Ishikawa (cell line): ENCODE results near the gene MED4.

ENCODE experiments used
- CEBPB ChIP-seq: IDR thresholded peaks from 2 replicates; pipeline ENCODE4 v1.6.1; 2012
- CREB1 ChIP-seq: IDR thresholded peaks from 2 replicates; pipeline ENCODE4 v1.6.1; 2012; ENCODE audit warnings: low read depth
- EGR1 ChIP-seq: IDR thresholded peaks from 2 replicates; pipeline ENCODE4 v1.6.1; 2012
- EP300 ChIP-seq: IDR thresholded peaks from 2 replicates; pipeline ENCODE4 v1.6.1; 2012; ENCODE audit warnings: borderline replicate concordance
- FOXM1 ChIP-seq: IDR thresholded peaks from 2 replicates; pipeline ENCODE4 v1.6.1; 2012; ENCODE audit warnings: low read depth, borderline replicate concordance
- NFIC ChIP-seq: IDR thresholded peaks from 2 replicates; pipeline ENCODE4 v1.6.1; 2012
- RAD21 ChIP-seq: IDR thresholded peaks from 2 replicates; pipeline ENCODE4 v1.6.1; 2012; ENCODE audit warnings: low read depth
- TAF1 ChIP-seq: IDR thresholded peaks from 2 replicates; pipeline ENCODE4 v1.6.1; 2012; ENCODE audit warnings: low read depth, mild to moderate bottlenecking
- TCF12 ChIP-seq: IDR thresholded peaks from 2 replicates; pipeline ENCODE4 v1.6.1; 2012; ENCODE audit warnings: low read depth
- TEAD4 ChIP-seq: IDR thresholded peaks from 2 replicates; pipeline ENCODE4 v1.6.1; 2012
- YY1 ChIP-seq: IDR thresholded peaks from 2 replicates; pipeline ENCODE4 v1.6.1; 2012; ENCODE audit warnings: low read depth
- ZBTB7A ChIP-seq: IDR thresholded peaks from 2 replicates; pipeline ENCODE4 v1.6.1; 2012; ENCODE audit warnings: low read depth
- TF ChIP-seq, protein P1 (sequence below): IDR thresholded peaks from 2 replicates; pipeline ENCODE4 v1.6.1; 2012
- TF ChIP-seq, protein P2 (sequence below): IDR thresholded peaks from 2 replicates; pipeline ENCODE4 v1.6.1; 2012
- TF ChIP-seq, protein P3 (sequence below): IDR thresholded peaks from 2 replicates; pipeline ENCODE4 v1.6.1; 2012; ENCODE audit warnings: low read depth, mild to moderate bottlenecking

Gene MED4

DNA sequence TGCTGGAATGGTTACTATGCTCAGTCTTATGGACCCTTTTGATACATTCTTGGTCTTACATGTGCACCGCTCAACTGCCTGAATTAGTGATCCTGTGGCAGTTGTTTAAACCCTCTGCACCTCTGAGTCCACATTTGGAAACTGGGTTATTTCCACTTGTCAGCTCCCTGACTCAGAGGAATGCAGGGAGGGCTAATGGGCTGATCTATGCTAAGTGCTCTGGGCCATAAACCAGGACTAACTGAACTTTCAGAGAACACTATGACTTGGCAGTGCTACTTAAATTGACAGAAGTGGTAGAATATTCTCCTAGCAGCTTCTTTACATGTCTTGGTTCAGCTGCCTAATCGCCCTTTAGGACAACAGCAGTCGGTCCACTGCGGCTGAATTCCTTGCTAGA lies 26.8 kb upstream of the MED4 start:
- TF ChIP-seq FOXM1 (no peak), YY1 (no peak), NFIC (no peak), CREB1 (no peak), EP300 (no peak), TEAD4 (no peak), CEBPB (no peak), EGR1 (no peak), ZBTB7A (no peak)
- TF ChIP-seq, protein P1, sequence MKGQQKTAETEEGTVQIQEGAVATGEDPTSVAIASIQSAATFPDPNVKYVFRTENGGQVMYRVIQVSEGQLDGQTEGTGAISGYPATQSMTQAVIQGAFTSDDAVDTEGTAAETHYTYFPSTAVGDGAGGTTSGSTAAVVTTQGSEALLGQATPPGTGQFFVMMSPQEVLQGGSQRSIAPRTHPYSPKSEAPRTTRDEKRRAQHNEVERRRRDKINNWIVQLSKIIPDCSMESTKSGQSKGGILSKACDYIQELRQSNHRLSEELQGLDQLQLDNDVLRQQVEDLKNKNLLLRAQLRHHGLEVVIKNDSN, result no peak
- TF ChIP-seq, protein P2, sequence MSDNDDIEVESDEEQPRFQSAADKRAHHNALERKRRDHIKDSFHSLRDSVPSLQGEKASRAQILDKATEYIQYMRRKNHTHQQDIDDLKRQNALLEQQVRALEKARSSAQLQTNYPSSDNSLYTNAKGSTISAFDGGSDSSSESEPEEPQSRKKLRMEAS, result no peak

DNA sequence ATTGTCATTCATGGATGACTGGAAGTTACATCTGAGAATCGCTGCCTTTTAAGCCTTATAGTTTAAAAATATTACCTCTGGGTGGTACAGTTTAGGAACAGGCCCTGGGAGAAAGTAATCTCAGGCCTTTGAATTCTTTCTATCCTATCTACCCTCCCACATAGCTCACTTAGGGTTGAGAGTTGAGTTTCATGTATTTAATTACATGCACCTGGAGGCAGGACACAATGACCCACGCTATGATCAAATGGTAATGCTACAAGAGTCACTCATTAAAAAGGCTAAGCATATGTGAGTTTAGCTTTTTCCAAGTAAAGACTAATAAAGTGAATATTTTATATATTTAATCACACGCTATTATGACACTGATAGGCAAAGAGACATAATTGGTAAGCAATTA lies 25.3 kb upstream of the MED4 start:
- TF ChIP-seq, protein P2, result no peak
- TF ChIP-seq TEAD4 (no peak), FOXM1 (no peak), CREB1 (no peak)

DNA sequence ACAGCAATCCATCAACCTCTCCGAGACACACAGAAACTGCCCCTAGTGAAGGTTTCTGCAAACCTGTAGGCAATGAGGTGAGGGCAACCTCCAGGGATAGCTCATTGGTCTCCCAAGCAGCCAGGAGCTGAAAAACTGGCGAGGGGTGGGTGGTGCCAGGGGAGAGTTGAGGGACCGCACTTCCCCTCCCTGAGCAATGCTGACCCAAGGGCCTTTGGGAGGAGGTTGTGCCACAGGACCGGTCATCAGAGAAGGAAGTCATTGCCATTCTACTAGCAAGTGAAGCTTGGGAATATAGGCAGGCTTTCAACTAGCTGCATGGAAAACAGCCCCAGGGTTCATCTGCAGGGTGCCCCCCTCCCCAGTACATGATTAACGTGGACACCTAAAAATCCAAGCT lies 23.1 kb upstream of the MED4 start:
- TF ChIP-seq TCF12, result no peak
- TF ChIP-seq, protein P3, sequence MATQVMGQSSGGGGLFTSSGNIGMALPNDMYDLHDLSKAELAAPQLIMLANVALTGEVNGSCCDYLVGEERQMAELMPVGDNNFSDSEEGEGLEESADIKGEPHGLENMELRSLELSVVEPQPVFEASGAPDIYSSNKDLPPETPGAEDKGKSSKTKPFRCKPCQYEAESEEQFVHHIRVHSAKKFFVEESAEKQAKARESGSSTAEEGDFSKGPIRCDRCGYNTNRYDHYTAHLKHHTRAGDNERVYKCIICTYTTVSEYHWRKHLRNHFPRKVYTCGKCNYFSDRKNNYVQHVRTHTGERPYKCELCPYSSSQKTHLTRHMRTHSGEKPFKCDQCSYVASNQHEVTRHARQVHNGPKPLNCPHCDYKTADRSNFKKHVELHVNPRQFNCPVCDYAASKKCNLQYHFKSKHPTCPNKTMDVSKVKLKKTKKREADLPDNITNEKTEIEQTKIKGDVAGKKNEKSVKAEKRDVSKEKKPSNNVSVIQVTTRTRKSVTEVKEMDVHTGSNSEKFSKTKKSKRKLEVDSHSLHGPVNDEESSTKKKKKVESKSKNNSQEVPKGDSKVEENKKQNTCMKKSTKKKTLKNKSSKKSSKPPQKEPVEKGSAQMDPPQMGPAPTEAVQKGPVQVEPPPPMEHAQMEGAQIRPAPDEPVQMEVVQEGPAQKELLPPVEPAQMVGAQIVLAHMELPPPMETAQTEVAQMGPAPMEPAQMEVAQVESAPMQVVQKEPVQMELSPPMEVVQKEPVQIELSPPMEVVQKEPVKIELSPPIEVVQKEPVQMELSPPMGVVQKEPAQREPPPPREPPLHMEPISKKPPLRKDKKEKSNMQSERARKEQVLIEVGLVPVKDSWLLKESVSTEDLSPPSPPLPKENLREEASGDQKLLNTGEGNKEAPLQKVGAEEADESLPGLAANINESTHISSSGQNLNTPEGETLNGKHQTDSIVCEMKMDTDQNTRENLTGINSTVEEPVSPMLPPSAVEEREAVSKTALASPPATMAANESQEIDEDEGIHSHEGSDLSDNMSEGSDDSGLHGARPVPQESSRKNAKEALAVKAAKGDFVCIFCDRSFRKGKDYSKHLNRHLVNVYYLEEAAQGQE, result no peak
- no peak for TF ChIP-seq CREB1
- TF ChIP-seq RAD21, result no peak
- no peak for TF ChIP-seq ZBTB7A
- no peak for TF ChIP-seq CEBPB
- TF ChIP-seq, protein P2, result no peak
- TF ChIP-seq NFIC, result no peak
- TF ChIP-seq EP300, result no peak
- TF ChIP-seq EGR1, result no peak
- TF ChIP-seq, protein P1, result no peak
- TF ChIP-seq FOXM1, result no peak
- TF ChIP-seq TAF1, result no peak
- TF ChIP-seq YY1, result no peak
- no peak for TF ChIP-seq TEAD4

DNA sequence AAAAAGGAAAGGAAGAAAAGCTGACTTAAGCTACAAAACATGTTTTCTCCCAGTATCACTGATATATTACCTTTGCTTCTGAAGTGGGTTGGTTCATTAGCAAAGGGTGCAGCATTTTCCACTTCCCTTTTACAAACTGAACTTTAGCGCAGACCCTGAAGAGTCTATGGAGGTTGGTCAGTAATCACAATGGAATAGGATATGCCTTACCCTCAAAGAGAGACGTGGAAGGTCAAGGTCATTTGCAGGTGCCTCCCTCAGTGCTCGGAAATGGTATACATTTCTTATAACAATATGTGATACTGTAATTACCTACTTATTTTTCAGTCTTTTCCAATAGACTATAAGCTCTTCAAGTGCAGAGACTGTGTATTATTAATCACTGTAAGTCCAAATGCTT lies 21.9 kb upstream of the MED4 start:
- TF ChIP-seq, protein P3, result no peak
- no peak for TF ChIP-seq CEBPB
- TF ChIP-seq CREB1, result no peak
- TF ChIP-seq FOXM1, result no peak
- no peak for TF ChIP-seq EGR1
- TF ChIP-seq, protein P1, result no peak
- no peak for TF ChIP-seq YY1
- no peak for TF ChIP-seq ZBTB7A
- no peak for TF ChIP-seq NFIC
- TF ChIP-seq RAD21, result no peak
- no peak for TF ChIP-seq TEAD4
- TF ChIP-seq TCF12, result no peak

DNA sequence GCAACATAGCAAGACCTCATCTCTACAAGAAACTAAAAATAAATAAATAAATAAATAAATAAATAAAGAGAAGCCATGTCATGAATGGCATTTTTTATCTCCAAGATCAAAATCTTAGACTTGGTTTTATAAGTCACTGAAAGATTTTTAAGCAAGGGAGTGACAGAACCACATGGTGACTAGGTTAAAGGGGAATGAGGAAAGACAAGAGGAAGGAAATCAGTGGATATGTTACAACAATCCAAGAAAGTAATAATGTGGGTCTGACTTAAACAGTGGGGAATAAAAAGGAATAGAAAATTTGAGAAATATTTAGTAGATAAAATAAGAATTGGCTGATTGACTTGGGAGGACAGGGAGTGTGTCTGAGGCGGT lies 18.8 kb upstream of the MED4 start:
- TF ChIP-seq, protein P2, result no peak

DNA sequence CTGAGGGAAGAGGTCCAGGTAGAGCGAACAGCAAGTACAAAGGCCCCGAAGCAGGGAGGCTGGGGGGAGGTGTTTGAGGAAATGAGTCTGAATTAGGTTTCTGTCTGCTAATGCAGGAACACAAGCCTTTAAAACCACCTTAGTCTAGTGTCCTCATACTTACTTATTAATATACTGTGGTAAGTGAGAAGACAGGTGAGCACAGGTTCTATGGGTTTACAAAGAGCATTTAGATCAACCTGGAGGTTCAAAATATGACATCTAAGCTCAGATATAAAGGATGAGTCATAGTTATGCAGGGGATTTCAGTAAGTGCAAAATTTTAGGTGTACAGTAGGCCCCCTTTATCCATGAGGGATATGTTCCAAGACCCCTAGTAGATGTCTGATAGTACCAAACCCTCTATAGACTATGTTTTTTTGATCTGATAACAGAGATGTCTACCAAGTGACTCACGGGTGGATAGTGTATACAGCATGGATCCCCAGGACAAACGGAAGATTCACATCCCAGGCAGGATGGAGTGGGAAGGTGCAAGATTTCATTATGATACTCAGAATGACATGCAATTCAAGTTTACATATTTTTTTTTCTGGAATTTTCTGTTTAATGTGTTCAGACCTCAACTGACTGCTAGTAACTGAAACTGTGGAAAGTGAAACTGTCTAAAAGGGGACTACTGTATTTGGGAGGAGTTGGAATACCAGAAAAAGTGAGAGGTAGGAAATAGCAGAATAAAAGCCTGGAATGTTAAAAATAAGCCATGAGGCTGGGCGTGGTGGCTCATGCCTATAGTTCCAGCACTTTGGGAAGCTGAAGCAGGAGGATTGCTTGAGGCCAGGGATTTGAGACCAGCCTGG lies 18.2 kb upstream of the MED4 start:
- no peak for TF ChIP-seq EP300
- TF ChIP-seq, protein P3, result no peak
- no peak for TF ChIP-seq EGR1
- TF ChIP-seq, protein P2, result no peak
- no peak for TF ChIP-seq FOXM1
- no peak for TF ChIP-seq TAF1
- TF ChIP-seq, protein P1, result no peak
- no peak for TF ChIP-seq NFIC
- no peak for TF ChIP-seq TEAD4
- TF ChIP-seq ZBTB7A, result no peak
- no peak for TF ChIP-seq CEBPB
- TF ChIP-seq TCF12, result no peak
- TF ChIP-seq RAD21, result no peak
- TF ChIP-seq CREB1, result no peak
